GM18507 (cell line): ENCODE measurements around the gene METTL21A.

Experiments used
- DNase-seq: peaks from one replicate; pipeline ENCODE4 v3.0.0; 2011; ENCODE audit warnings: low read depth; ENCODE audit not compliant: insufficient read length; ENCODE audit errors: extremely low spot score
- FAIRE-seq: peaks from 2 replicates; lab custom pipeline; 2011; peaks lifted over from hg19 to GRCh38; lab: Jason Lieb, UNC

Gene METTL21A

GRCh38 chr2:207567671-207568070 lies 57.5 kb downstream of the METTL21A start:
- FAIRE-seq (no peak), DNase-seq (no peak)

- no peak for FAIRE-seq
Observed at GRCh38 chr2:207565736-207566500, 59.3 kb downstream of the METTL21A start.

More at GRCh38 chr2:207565736-207566500, 59.3 kb downstream of the METTL21A start:
- no peak for DNase-seq
